K562 (cell line): ENCODE measurements around the gene PDE1C. TPM values are rescaled to one million over a fixed set of nuclear protein-coding genes. Genes with fewer than 3 reads are reported as not detected.

Experiments used
- ATAC-seq: fragments of 200-7000 bp; cut with Tn5 transposase; 3 replicates; pipeline ENCODE4 v1.9.1; 2020; ENCODE audit warnings: moderate library complexity
- BruUV-seq: library from RNA; stranded (reverse); fragments of 400-500 nt; replicated peaks from 2 replicates; lab custom pipeline; 2021; lab: Mats Ljungman, UMichigan
- CTCF ChIA-PET: fragments of 300-600 bp; formaldehyde crosslinking; extraction: SDS; loops from one replicate; lab custom pipeline; 2021; ENCODE audit warnings: low intra/inter-chr PET ratio; lab: Yijun Ruan, JAX
- POLR2A ChIA-PET: fragments of 300-600, 350-650 bp; sonication (Branson Sonifier 250); formaldehyde crosslinking; extraction: SDS; loops from one replicate; lab custom pipeline; 2021; ENCODE audit warnings: antibody characterized with exemption, inconsistent platforms; lab: Yijun Ruan, JAX
- DNase-seq, 4 experiments: peaks; one replicate each; pipeline versions ENCODE4 v3.0.0 to v3.0.0-alpha.2; 2011 to 2018; ENCODE audit warnings: low spot score in 3 of 4, mixed read lengths in 3 of 4; ENCODE audit errors: extremely low read depth in 1 of 4
- FAIRE-seq: peaks from 2 replicates; lab custom pipeline; 2011; peaks lifted over from hg19 to GRCh38; lab: Jason Lieb, UNC
- H2AFZ ChIP-seq: 2 replicates; pipeline ENCODE4 v1.6.0; 2011; ENCODE audit warnings: low read depth, low read length, control low read depth, inconsistent platforms
- H3K27ac ChIP-seq: fragments of 200-600 bp; 3 replicates; pipeline ENCODE4 v1.8.0; 2011; ENCODE audit warnings: low read depth, mild to moderate bottlenecking, control low read depth, inconsistent platforms, low read length, moderate library complexity, mixed read lengths; ENCODE audit errors: extremely low read depth
- H3K27me3 ChIP-seq, 2 experiments: fragments of 300-600 bp in 1 of 2; 2 replicates in 1 of 2; 3 replicates in 1 of 2; pipeline versions ENCODE4 v1.6.0 to v1.8.0; 2011; ENCODE audit warnings: inconsistent platforms in 2 of 2, low read length in 2 of 2, mild to moderate bottlenecking in 1 of 2, mixed read lengths in 1 of 2, moderate library complexity in 1 of 2; ENCODE audit not compliant: control insufficient read depth in 2 of 2, insufficient read depth in 2 of 2
- H3K36me3 ChIP-seq: fragments of 300-600 bp; 3 replicates; pipeline ENCODE4 v1.8.0; 2011; ENCODE audit warnings: mild to moderate bottlenecking, low read length, inconsistent platforms; ENCODE audit not compliant: control insufficient read depth, insufficient read depth
- H3K4me1 ChIP-seq, 2 experiments: fragments of 200-600 bp in 1 of 2; replicated peaks in 1 of 2; 2 replicates in 1 of 2; 3 replicates in 1 of 2; pipeline versions ENCODE4 v1.5.1 to v1.8.0; 2011; ENCODE audit warnings: inconsistent platforms in 2 of 2, low read length in 2 of 2, mild to moderate bottlenecking in 1 of 2, mixed read lengths in 1 of 2, moderate library complexity in 1 of 2; ENCODE audit not compliant: control insufficient read depth in 2 of 2, insufficient read depth in 2 of 2
- H3K4me2 ChIP-seq: 2 replicates; pipeline ENCODE4 v1.6.1; 2011; ENCODE audit warnings: low read length, control low read depth, inconsistent platforms, mixed read lengths; ENCODE audit not compliant: insufficient read depth
- H3K4me3 ChIP-seq: fragments of 200-600 bp; sonication (generic), shearing (Covaris generic); 2 replicates; pipeline ENCODE4 v1.5.1; 2016; ENCODE audit warnings: control low read depth, inconsistent platforms
- H3K79me2 ChIP-seq: fragments of 200-600 bp; 3 replicates; pipeline ENCODE4 v1.8.0; 2011; ENCODE audit warnings: low read length, inconsistent platforms; ENCODE audit not compliant: control insufficient read depth, insufficient read depth
- H3K9ac ChIP-seq, 2 experiments: 2 replicates each; pipeline versions ENCODE4 v1.6.0 to v1.6.1; 2011; ENCODE audit warnings: low read depth in 2 of 2, low read length in 2 of 2, control low read depth in 1 of 2, inconsistent platforms in 1 of 2, mild to moderate bottlenecking in 1 of 2, mixed read lengths in 1 of 2; ENCODE audit not compliant: insufficient read depth in 1 of 2
- H3K9me1 ChIP-seq: one replicate; pipeline ENCODE4 v1.6.0; 2011; ENCODE audit warnings: inconsistent platforms, mild to moderate bottlenecking, low read length, moderate library complexity; ENCODE audit not compliant: control insufficient read depth, insufficient read depth
- H3K9me3 ChIP-seq: replicated peaks from 2 replicates; pipeline ENCODE4 v1.5.1; 2011; ENCODE audit warnings: low read depth, low read length, inconsistent platforms; ENCODE audit not compliant: control insufficient read depth, insufficient read depth
- H4K20me1 ChIP-seq: replicated peaks from 2 replicates; pipeline ENCODE4 v1.6.1; 2011; ENCODE audit warnings: low read length, inconsistent platforms, mixed read lengths; ENCODE audit not compliant: control insufficient read depth, insufficient read depth
- FOXK2 ChIP-seq, 2 experiments: fragments of 450-650 bp; IDR thresholded peaks in 1 of 2; conservative IDR thresholded peaks in 1 of 2; 2 replicates each; pipeline ENCODE4 v1.6.1; 2016; ENCODE audit warnings: low read depth in 2 of 2, mild to moderate bottlenecking in 1 of 2
- GABPB2 ChIP-seq: fragments of 250-450 bp; sonication (Bioruptor Pico); conservative IDR thresholded peaks from 2 replicates; pipeline ENCODE4 v1.5.1; 2021; ENCODE audit warnings: mild to moderate bottlenecking
- GTF2E2 ChIP-seq: fragments of 200-800 bp; sonication (Bioruptor generic); IDR thresholded peaks from 2 replicates; pipeline ENCODE4 v1.6.1; 2016; ENCODE audit warnings: missing genetic modification characterization, missing compliant biosample characterization
- HSF4 ChIP-seq: fragments of 250-450 bp; sonication (Bioruptor Pico); IDR thresholded peaks from 2 replicates; pipeline ENCODE4 v2.1.2; 2022; ENCODE audit warnings: mild to moderate bottlenecking, moderate library complexity, borderline replicate concordance
- NCOR1 ChIP-seq: fragments of 450-650 bp; IDR thresholded peaks from 2 replicates; pipeline ENCODE4 v1.6.1; 2016; ENCODE audit warnings: mild to moderate bottlenecking, moderate library complexity
- PCBP1 ChIP-seq: fragments of 200-400 bp; formaldehyde crosslinking; IDR thresholded peaks from 2 replicates; pipeline ENCODE4 v1.6.1; 2018; ENCODE audit warnings: mild to moderate bottlenecking, low read depth, low read length; ENCODE audit not compliant: poor library complexity, severe bottlenecking
- TCFL5 ChIP-seq: fragments of 250-450 bp; sonication (Bioruptor Pico); conservative IDR thresholded peaks from 2 replicates; pipeline ENCODE4 v1.6.1; 2021; ENCODE audit warnings: mild to moderate bottlenecking, moderate library complexity, matching md5 sums
- XRCC5 ChIP-seq: fragments of 200-400 bp; formaldehyde crosslinking; IDR thresholded peaks from 2 replicates; pipeline ENCODE4 v1.6.1; 2017; ENCODE audit warnings: low read depth, mild to moderate bottlenecking, low read length
- ZNF232 ChIP-seq: sonication (generic); formaldehyde crosslinking; IDR thresholded peaks from 2 replicates; pipeline ENCODE4 v1.8.0; 2022; ENCODE audit warnings: mild to moderate bottlenecking, missing genetic modification reagents
- WGBS: fragments of 100-300 bp; shearing (Covaris generic); methylation state at CpG from one replicate; pipeline ENCODE4 v1.1.6; 2016; ENCODE audit warnings: low coverage, mixed read lengths; ENCODE audit not compliant: insufficient coverage; ENCODE audit errors: missing lambda C conversion rate; 5-methylcytosine and 5-hydroxymethylcytosine counted together
- in situ Hi-C: fragments of 300-500 bp; cut with MboI; formaldehyde crosslinking; loops from 4 replicates; pipeline ENCODE4 v1.15.0; 2018; ENCODE audit warnings: inconsistent platforms, mixed read lengths
- intact Hi-C: fragments of 100-400 bp; cut with micrococcal nuclease; formaldehyde crosslinking; loops from 2 replicates; pipeline ENCODE4 v1.14.2; 2022
- polyA plus RNA-seq, 8 experiments: library from polyadenylated mRNA; depleted of rRNA in 4 of 8; stranded (reverse) in 5 of 8; unstranded in 3 of 8; fragments of >200 nt; fragmentation: Nextera tagmentation in 2 of 8; fragmentation: Illumina TruSeq in 1 of 8; extraction: Ambion mirVana in 2 of 8; extraction: Trizol in 1 of 8; gene quantifications; 2 replicates each; pipeline versions ENCODE4 v1.2.1 to v1.2.3, GENCODE V29; 2011 to 2014; ENCODE audit warnings: inconsistent platforms in 1 of 8, missing spikeins in 1 of 8
- total RNA-seq, 7 experiments: library from RNA; depleted of rRNA in 6 of 7; stranded (reverse); fragments of >200 nt in 6 of 7; fragmentation: Illumina TruSeq in 2 of 7; extraction: Trizol in 2 of 7; gene quantifications; 2 replicates each; pipeline versions ENCODE4 v1.2.1 to v1.2.3, GENCODE V29; 2011 to 2021; ENCODE audit warnings: low replicate concordance in 1 of 7
- TF ChIP-seq, protein P1 (sequence below), 2 experiments: IDR thresholded peaks; 2 replicates each; pipeline ENCODE4 v1.6.1; 2012; ENCODE audit warnings: improper control_type of control experiment in 2 of 2, low read depth in 2 of 2, low read length in 2 of 2, borderline replicate concordance in 1 of 2
- TF ChIP-seq, protein P2 (sequence below): fragments of 450-650 bp; IDR thresholded peaks from 2 replicates; pipeline ENCODE4 v1.6.1; 2017; ENCODE audit warnings: mild to moderate bottlenecking, moderate library complexity

PDE1C gene
- total and polyA plus RNA-seq, 9 of the 15 experiments (the other 6 are each of a cell fraction or from before 2014, with no cell fraction given) = under 0.01 to 0.01 TPM; not detected in 7

DNA sequence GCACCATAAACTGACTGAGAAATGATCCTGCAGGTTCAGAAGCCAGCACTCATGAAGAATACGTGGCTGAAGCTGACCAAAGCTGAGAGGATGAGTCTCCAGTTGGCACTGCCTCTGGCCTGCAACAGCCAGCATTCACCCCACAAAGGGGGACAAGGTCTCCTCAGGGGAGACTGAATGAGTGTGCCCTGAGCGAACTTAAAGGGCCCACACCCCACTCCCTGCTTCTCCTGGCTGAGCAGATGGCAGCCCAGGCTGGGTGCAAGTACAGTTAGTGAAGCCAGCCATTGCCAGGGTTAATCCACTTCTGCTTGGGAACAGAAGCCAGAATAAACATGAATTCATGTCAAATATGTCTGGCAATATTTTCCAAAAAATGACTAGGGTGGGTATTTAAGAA, 285.1 kb downstream of the PDE1C start (continued):
- no peak for TF ChIP-seq FOXK2 (conservative IDR thresholded peaks at IDR 0.05 in 1 of 2, IDR thresholded peaks at IDR 0.05 in 1 of 2; ENCODE audit: low read depth in 2 of 2)
- TF ChIP-seq PCBP1 = no peak
- no peak for TF ChIP-seq TCFL5 (CRISPR knock-in tag)
- TF ChIP-seq NCOR1 = no peak
- no peak for TF ChIP-seq ZNF232 (CRISPR knock-in tag)
- TF ChIP-seq, all 486 proteins: peak for 0

DNA sequence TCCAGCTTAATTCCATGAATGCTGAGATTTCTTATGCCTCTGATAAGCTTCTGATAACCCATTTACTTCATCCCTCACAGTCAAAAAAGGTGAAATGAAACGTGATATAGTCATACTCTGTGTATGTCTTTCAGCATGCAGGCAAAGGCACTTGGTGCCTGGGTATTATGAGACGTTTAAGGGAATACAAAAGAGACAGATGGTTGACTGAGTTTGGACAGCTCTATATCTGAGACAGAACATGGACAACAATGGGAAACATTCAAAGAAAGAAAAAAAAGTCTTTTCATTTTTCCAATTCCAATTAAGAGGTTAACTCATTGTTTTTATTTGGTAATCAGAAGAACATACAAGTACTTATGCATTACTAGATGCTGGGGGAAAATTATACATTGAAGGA, 287.0 kb downstream of the PDE1C start:
- BruUV-seq = no TSS peak
- FAIRE-seq = no peak
- in situ Hi-C loops = no loop called here

More for the DNA sequence above, 287.0 kb downstream of the PDE1C start:
- no peak overlapping the region for H3K4me2 ChIP-seq
- H3K27ac ChIP-seq = no peak overlapping the region
- H2AFZ ChIP-seq = no peak overlapping the region
- no peaks in the 10 kb centered on the region for H3K9me3 ChIP-seq
- no peaks in the 10 kb centered on the region for H4K20me1 ChIP-seq
- ChIA-PET CTCF (no interaction called here), POLR2A (no interaction called here)
- ATAC-seq = no peak
- H3K9ac ChIP-seq = no peak overlapping the region
- intact Hi-C loops = no loop called here
- WGBS = 0% methylated on average over 2 of the region's 2 CpGs
- no peaks in the 10 kb centered on the region for H3K27me3 ChIP-seq
- no peak overlapping the region for H3K4me3 ChIP-seq
- no peaks in the 10 kb centered on the region for H3K4me1 ChIP-seq
- no peaks in the 10 kb centered on the region for H3K36me3 ChIP-seq
- H3K79me2 ChIP-seq = no peaks in the 10 kb centered on the region
- no peak for DNase-seq
- no peaks in the 10 kb centered on the region for H3K9me1 ChIP-seq
- TF ChIP-seq GTF2E2 (tag) (no peak), GABPB2 (CRISPR knock-in tag) (no peak), XRCC5 (no peak), HSF4 (CRISPR knock-in tag) (no peak)
- TF ChIP-seq, protein P1, sequence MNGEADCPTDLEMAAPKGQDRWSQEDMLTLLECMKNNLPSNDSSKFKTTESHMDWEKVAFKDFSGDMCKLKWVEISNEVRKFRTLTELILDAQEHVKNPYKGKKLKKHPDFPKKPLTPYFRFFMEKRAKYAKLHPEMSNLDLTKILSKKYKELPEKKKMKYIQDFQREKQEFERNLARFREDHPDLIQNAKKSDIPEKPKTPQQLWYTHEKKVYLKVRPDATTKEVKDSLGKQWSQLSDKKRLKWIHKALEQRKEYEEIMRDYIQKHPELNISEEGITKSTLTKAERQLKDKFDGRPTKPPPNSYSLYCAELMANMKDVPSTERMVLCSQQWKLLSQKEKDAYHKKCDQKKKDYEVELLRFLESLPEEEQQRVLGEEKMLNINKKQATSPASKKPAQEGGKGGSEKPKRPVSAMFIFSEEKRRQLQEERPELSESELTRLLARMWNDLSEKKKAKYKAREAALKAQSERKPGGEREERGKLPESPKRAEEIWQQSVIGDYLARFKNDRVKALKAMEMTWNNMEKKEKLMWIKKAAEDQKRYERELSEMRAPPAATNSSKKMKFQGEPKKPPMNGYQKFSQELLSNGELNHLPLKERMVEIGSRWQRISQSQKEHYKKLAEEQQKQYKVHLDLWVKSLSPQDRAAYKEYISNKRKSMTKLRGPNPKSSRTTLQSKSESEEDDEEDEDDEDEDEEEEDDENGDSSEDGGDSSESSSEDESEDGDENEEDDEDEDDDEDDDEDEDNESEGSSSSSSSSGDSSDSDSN (IDR thresholded peaks at IDR 0.05; ENCODE audit: borderline replicate concordance in 1 of 2, low read depth in 2 of 2, low read length in 2 of 2) = no peak
- TF ChIP-seq, protein P2, sequence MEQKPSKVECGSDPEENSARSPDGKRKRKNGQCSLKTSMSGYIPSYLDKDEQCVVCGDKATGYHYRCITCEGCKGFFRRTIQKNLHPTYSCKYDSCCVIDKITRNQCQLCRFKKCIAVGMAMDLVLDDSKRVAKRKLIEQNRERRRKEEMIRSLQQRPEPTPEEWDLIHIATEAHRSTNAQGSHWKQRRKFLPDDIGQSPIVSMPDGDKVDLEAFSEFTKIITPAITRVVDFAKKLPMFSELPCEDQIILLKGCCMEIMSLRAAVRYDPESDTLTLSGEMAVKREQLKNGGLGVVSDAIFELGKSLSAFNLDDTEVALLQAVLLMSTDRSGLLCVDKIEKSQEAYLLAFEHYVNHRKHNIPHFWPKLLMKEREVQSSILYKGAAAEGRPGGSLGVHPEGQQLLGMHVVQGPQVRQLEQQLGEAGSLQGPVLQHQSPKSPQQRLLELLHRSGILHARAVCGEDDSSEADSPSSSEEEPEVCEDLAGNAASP = no peak
